VCaP (cell line): ENCODE data around the gene WDR90.

Experiments used
- H3K27ac ChIP-seq: fragments of 450-650 bp; 2 replicates; pipeline ENCODE4 v1.5.1; 2017
- CTCF ChIP-seq: fragments of 450-650 bp; conservative IDR thresholded peaks from 2 replicates; pipeline ENCODE4 v1.5.1; 2017; ENCODE audit warnings: mild to moderate bottlenecking, moderate library complexity

Gene WDR90

GRCh38 chr16:706189-707061 is 57.3 kb downstream of the WDR90 start:
- H3K27ac ChIP-seq: peak overlapping the region; percentile 87
- no peak for TF ChIP-seq CTCF

GRCh38 chr16:707062-707538 is 57.9 kb downstream of the WDR90 start:
- H3K27ac ChIP-seq: no peak overlapping the region
- no peak for TF ChIP-seq CTCF

- no peak overlapping the region for H3K27ac ChIP-seq
- no peak for TF ChIP-seq CTCF
These were observed 58.9 kb downstream of the WDR90 start for GRCh38 chr16:708019-708418.

GRCh38 chr16:708959-709358 is 59.8 kb downstream of the WDR90 start:
- no peak for TF ChIP-seq CTCF
- no peak overlapping the region for H3K27ac ChIP-seq

GRCh38 chr16:709566-710499 is 60.7 kb downstream of the WDR90 start:
- no peak for TF ChIP-seq CTCF
- no peak overlapping the region for H3K27ac ChIP-seq

GRCh38 chr16:710500-711075 is 61.4 kb downstream of the WDR90 start:
- no peak overlapping the region for H3K27ac ChIP-seq
- TF ChIP-seq CTCF: no peak

GRCh38 chr16:711084-711483 is 61.9 kb downstream of the WDR90 start:
- TF ChIP-seq CTCF: no peak
- H3K27ac ChIP-seq: no peak overlapping the region
